Measurements from ENCODE around the gene CCN5. TPM values are rescaled to one million over a fixed set of nuclear protein-coding genes. Genes with fewer than 3 reads are reported as not detected.
"Not testable (repeated sequence)": the region's sequence is repeated elsewhere in the genome, so short reads cannot be mapped to it uniquely, and the experiment has no call there.

The CCN5 gene
- total RNA-seq, 1 donor from 2014 or later = 37.0 TPM

DNA sequence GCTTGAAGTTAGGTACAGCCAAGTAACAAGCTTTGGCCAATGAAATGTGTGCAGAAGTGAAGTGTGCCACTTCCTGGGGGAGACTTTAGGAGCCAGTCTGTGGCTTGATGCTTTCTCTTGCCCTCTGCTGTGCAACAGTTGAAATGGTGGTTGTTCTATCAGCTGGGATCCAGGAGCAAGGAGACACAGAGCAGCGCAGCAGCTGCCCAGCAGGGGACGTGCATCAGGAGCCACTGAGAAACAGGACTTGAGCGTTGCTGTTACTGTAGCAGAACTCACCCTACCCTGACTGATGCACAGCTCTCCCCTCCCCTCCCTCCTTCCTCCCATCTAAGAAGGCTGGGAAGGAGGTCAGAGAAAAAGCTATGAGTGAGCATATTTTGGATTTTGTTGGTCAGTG is 18.9 kb upstream of the CCN5 start:
- Histone ChIP-seq H3K36me3 (no peaks in the 10 kb centered on the region), H3K27me3 (ENCODE audit: low read depth) (no peaks in the 10 kb centered on the region), H3K4me3 (no peak overlapping the region), H3K9me3 (replicated peaks) (peaks cover 3% of the 10 kb centered on the region), H3K27ac (replicated peaks) (peak overlapping the region; percentile 91), H3K4me1 (peaks cover 61% of the 10 kb centered on the region)
- no peak for TF ChIP-seq CTCF (IDR thresholded peaks at IDR 0.05; ENCODE audit: borderline replicate concordance)
- DNase-seq = no peak
- intact Hi-C loops (cut with micrococcal nuclease) = no loop called here

- peak overlapping the region; percentile 91 for H3K27ac ChIP-seq (replicated peaks)
- H3K4me3 ChIP-seq; intact Hi-C loops (cut with micrococcal nuclease); DNase-seq; H3K9me3 ChIP-seq (replicated peaks); H3K27me3 ChIP-seq (ENCODE audit: low read depth); H3K36me3 ChIP-seq: not testable (repeated sequence)
- H3K4me1 ChIP-seq = peaks cover 61% of the 10 kb centered on the region
Measured at GRCh38 chr20:44697041-44697440, 18.1 kb upstream of the CCN5 start.

DNA sequence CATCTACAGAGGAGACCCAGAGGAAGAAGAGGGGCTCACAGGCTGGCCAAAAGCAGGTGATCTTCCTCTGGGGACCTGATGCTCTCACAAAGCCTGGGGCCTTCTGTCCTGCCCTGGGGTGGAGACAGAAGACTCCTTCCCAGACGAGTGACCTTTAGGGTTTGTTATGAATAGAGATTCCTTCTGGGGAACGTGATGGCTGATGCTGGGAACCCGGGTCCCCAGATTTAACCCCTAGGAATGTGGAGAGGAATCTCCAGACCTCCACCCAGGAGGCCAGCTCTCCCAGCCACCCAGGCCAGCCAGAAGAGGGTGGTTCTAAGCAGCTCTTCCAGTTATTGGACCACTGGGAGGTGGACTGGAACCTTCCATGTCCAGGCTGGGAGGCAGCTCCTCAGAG is 16.8 kb upstream of the CCN5 start:
- Histone ChIP-seq H3K4me3 (no peak overlapping the region), H3K36me3 (no peaks in the 10 kb centered on the region), H3K9me3 (replicated peaks) (no peaks in the 10 kb centered on the region), H3K27ac (replicated peaks) (no peak overlapping the region), H3K4me1 (peaks cover 61% of the 10 kb centered on the region), H3K27me3 (ENCODE audit: low read depth) (no peaks in the 10 kb centered on the region)
- no peak for TF ChIP-seq CTCF (IDR thresholded peaks at IDR 0.05; ENCODE audit: borderline replicate concordance)
- intact Hi-C loops (cut with micrococcal nuclease) = no loop called here
- DNase-seq = no peak

DNA sequence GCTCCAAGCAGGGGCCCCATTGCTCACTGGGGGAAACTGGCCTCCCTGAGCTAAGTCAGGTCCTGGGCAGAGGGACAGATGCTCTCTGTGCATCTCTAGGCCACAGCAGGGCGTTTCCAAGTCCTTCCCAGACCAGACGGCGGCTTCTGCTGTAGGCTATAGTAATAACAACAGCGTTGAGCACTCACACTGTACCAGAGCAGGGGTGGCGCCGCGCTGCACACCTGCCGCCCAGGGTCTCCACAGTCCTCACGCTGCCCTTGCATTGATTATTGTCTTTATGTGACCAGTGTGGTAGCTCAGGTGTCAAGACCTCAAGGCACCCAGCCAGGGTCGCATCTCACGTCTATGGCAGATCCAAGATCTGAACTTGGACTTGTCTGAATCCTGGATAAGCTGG is 14.9 kb upstream of the CCN5 start:
- no peaks in the 10 kb centered on the region for H3K27me3 ChIP-seq (ENCODE audit: low read depth)
- intact Hi-C loops (cut with micrococcal nuclease) = no loop called here
- no peaks in the 10 kb centered on the region for H3K36me3 ChIP-seq
- no peak for TF ChIP-seq CTCF (IDR thresholded peaks at IDR 0.05; ENCODE audit: borderline replicate concordance)
- no peak for DNase-seq
- no peaks in the 10 kb centered on the region for H3K9me3 ChIP-seq (replicated peaks)
- no peak overlapping the region for H3K4me3 ChIP-seq
- peaks cover 51% of the 10 kb centered on the region for H3K4me1 ChIP-seq
- H3K27ac ChIP-seq (replicated peaks) = no peak overlapping the region

DNA sequence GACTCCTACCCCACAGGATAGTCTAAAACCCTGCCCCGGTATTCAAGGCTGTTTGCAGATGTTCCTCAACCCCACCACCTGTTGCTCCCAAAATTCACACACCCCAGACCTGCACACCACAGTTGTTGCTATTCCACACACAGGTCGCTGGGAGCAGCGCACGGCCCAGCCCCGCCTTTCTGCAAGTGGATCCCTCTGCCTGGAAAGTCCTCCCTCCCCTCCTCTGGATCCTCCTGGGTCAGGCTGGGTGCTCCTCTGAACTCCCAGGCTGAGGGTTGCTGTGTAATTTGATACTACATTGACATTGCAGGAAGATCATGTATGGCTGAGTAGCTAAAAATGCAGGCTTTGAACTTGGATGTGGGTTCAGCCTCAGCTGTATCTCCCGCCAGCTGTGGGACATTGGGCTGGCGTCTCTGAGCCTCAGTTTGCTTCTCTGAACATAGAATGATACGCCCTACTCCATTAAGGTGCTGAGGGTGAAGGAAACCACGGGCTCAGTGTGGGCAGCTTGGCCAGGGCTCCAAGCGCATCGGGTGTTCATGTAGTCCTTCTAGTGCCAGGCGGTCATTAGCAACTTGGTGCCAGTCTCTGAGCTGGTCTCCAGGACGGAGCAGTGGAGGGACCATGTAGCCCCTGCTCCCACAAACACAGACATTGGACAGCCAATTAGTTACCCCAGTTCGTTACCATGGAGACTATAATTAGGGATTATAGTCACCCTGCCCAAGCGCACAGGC is 13.9 kb upstream of the CCN5 start:
- Histone ChIP-seq H3K4me1 (peaks cover 49% of the 10 kb centered on the region), H3K9me3 (replicated peaks) (no peaks in the 10 kb centered on the region), H3K27ac (replicated peaks) (peak overlapping the region; percentile 50), H3K4me3 (no peak overlapping the region), H3K27me3 (ENCODE audit: low read depth) (no peaks in the 10 kb centered on the region), H3K36me3 (no peaks in the 10 kb centered on the region)
- intact Hi-C loops (cut with micrococcal nuclease) = no loop called here
- DNase-seq = no peak
- no peak for TF ChIP-seq CTCF (IDR thresholded peaks at IDR 0.05; ENCODE audit: borderline replicate concordance)

DNA sequence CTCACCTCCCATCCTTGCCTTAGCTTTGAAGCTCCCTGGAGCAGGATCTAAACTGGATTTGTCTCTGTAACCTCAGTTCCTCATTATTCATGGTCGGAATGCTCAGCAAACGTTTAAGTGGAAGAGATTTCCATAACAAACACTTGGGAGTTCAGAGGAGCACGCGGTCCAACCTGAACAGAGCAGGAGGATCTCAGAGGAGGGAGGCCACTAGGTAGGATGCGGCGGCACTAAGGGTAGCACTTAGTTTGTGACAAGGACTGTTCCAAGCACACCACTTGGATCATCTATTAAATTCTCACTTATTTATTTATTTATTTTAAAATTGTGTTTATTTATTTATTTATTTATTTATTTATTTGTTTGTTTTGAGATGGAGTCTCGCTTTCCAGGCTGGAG is 13.3 kb upstream of the CCN5 start:
- Histone ChIP-seq H3K4me1 (peaks cover 52% of the 10 kb centered on the region), H3K9me3 (replicated peaks) (no peaks in the 10 kb centered on the region), H3K27me3 (ENCODE audit: low read depth) (no peaks in the 10 kb centered on the region), H3K27ac (replicated peaks) (peak overlapping the region; percentile 85), H3K4me3 (no peak overlapping the region), H3K36me3 (no peaks in the 10 kb centered on the region)
- intact Hi-C loops (cut with micrococcal nuclease) = no loop called here
- no peak for DNase-seq
- TF ChIP-seq CTCF (IDR thresholded peaks at IDR 0.05; ENCODE audit: borderline replicate concordance) = no peak
